Middle frontal gyrus (tissue), 1 donor: ENCODE data around the gene SNPH.
A peak's percentile ranks its signal among the peaks of the same experiment; 100 is the strongest.

Source experiments
- DNase-seq: peaks from one replicate; pipeline ENCODE4 v3.0.0-alpha.2; 2015; ENCODE audit warnings: low spot score; ENCODE audit errors: extremely low spot score

The SNPH gene

DNA sequence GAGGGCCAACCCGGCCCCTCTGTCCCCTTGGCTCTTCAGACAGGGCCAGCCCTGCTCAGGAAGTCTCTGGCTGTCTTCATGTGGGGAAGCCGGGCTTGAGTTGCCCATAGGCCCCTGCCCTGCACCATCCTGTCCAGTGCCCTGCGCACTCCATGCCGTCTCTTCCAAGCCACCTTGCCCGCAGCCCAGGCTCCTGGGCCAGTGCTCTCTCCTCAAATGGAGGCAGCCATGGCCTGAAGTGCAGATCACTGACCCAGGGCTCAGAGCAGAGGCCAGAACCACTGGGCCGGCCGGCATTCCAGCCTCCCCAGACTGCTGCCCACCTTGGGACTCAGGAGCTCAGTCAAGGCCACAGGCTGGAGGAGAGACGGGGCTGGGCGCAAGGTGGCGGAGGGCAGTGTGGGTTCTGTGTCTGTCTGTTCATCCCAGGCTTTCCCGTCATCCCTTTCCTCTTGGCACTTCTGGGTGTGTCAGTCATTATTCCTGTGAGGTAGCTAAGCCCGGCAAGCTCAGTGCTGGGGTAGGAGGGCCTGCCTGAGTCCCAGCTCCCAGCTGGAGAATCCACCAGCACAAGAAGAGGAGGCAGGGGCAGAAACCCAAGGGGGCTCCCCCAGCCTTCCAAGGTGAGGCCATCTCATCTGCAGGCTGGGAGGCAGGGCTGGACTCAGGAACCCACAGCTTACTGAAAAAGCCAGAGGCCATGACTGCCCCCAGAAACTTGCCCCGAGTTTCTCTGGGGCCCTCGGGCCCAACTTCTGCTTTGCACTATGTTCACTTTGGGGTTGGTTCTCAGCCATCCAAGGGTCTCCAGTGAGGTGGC, 40.4 kb downstream of the SNPH start:
- DNase-seq = no peak

DNA sequence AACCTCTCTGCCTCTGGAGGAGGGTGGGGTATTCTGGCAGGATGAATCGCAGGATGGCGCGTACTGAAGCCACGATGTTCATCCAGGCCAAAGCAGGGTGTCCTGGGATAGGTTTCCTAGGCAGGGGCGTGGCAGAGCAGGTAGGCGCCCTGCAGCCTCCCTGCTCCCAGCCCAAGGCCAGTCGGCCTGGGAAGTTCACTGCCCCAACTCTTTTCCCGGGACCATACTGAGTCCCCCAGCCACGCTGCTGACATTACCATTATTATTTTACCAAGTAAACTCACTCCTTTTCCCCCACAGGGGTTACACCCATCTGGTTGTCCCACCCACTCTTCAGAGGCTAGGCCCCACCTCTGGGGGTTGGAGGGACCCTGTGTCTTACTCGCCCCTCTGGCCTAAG, 41.1 kb downstream of the SNPH start:
- DNase-seq = no peak

DNA sequence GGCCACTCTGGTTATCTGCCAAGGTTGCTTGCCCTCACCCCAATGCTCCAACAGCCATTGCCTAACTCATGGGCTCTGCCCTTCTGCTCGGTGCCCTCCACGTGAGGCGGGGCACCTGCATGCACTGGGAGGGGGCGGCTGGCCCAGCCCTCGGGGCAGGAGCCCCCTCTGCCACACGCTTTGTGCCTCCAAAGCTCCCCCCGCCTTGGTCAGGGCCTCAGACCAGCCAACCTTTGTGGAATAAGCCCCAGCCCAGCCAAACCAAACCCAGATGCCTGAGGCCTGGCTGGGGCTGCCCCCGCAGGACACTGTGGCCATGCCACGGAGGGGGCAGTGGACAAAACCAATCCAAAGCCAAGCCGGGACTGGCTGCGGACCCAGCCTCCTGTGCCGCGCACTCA, 41.5 kb downstream of the SNPH start:
- no peak for DNase-seq

DNA sequence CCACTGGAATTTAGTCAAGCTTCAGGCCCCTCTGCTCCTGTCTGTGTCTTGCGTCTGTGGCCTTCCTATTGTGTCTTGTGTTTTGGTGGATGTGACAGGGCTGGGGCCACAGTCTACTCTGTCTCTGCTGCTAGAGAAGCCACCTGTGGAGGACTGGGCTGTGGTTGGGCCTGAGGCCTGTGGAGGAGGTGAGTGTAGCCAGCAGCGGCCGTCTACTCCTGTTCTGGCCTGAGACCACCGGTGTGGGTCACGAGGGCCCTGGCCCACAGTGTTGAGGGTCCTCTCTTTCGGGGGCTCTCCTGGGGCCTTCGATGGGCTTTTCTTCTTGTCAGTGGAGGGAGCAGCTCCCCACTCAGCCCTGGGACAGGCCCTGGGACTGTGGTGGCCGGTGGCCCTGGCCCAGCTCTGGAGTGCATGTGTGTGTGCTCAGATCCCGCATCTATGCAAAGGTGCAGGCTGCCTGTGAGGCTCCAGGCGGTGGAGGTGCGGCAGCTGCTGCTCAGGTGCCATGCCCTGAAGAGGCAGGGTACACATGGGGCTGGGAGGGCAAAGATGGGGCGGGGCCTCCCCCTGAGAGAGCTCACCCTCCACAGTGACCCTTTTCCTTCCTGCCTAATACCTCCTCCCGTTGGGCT, 42.1 kb downstream of the SNPH start:
- DNase-seq = no peak

DNA sequence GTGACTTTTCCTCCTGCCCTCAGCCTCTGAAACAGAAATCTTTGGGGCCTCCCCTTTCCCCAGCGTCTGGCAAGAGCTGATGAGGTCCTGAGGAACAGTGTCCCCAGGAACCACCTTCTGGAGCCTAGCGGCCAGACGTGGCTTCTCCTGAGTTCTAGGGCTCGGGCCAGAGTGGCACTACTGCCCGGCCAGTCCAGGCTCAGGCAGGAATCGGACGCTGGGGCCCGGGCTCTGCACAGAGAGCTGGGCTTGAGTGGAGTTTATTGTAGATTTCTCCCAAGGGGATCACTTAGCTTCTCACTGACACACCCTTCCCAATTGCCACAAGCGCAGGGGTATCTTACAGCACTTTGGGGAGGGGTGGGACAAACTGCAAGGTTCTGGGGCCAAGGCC, 42.6 kb downstream of the SNPH start:
- no peak for DNase-seq

DNA sequence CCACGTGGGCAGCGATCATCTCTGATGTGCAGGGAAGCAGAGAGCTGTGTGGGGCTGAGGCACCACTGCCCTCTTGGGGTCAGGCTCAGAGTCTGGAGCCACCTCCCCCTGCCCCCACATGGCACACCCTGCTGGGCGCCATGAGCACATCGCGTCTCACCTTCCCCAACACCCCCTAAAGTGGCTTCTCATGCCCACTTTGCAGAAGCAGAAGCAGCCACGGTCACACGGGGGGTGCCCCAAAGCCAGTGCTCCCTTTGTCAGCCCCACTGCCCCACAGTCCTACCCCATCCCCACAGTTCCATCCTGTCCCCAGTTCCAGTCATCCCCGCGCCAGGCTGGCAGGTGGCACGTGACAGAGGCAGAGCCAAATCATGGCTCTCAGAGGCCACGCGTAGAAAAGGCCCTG, 43.3 kb downstream of the SNPH start:
- no peak for DNase-seq

DNA sequence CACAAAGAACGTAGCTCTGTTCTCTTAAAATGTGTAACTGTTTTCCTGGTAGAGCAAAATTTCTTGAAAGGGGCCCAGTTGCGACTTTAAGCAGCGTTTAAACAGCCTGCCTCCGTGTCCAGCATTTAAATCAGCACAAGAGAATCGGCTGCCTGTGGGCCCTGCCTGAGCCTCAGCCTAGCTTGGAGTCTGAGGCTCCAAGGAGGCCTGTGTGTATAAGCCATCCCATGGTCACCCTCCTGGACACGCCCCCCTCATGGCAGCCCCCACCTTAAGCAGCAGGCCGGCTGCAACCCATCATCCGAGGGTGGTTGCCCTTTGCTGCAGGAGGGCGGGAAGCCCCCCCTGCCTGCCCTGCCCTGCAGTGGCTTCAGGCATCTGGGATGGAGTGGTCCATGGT, 44.0 kb downstream of the SNPH start:
- no peak for DNase-seq

DNA sequence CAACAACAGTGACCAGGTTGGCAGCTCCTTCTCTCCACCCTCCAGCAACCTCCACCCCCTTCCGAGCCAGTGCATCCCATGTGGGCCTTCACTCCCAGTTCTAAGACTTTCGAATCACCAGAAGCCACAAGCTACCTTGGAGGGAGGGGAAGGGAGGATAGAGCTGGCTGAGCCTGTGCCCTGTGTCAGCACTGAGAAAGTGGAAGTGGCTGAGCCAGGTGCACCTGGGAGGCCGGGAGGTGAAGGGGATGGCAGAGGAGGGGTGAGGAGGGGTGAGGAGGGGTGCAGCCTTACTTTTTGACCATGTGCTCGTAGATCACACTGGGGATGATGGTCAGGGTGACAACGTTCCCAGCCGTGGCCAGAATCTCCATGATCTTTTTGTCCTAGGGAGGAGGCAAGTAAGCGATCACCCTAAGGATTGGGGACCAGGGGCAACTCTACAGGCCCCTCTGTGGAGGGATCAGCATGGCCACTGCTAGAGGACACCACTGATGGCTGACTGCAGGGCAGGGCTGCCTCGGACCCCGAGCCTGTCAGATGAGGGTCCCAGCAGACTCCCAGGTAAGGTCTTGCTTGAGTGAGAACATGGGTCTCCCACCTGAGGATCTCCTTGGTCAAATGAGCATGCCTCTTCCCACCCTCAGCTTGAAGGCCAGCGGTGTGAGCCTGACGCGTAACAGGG, 44.6 kb downstream of the SNPH start:
- no peak for DNase-seq

DNA sequence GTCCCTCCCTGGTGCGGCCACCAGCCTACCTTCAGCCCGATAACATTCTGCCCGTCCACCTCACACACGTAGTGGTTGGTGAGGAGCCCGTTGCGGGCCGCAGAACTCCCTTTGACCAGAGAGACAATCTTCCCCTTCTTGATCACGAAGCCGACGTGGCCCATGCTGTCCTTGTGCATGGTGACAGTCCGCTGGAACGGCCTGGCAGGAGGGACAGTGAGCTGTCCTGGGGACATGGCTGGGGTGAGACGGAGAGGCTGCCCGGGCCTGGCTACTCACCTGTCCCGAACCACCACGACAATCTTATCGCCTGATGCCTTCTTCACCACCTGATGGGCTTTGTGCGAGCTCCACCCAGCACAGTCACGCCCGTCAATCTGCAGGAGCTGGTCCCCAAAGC, 46.2 kb downstream of the SNPH start:
- DNase-seq = no peak

DNA sequence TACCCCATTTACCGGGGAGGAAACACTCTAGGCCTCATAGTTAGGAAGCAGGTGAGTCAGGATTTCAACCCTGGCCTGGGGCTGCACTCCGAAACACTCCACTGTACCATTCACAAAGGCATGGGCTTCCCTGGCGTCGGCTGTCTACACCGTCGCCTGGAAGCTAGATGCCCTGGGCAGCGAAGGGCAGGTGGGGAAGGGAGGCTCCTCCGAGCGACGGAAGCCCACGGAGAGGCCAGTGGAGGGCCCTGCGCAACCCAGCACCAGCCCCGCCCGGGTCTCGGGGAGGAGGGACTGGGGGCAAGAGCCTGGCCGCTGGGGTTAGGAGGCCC, 46.8 kb downstream of the SNPH start:
- DNase-seq = no peak

DNA sequence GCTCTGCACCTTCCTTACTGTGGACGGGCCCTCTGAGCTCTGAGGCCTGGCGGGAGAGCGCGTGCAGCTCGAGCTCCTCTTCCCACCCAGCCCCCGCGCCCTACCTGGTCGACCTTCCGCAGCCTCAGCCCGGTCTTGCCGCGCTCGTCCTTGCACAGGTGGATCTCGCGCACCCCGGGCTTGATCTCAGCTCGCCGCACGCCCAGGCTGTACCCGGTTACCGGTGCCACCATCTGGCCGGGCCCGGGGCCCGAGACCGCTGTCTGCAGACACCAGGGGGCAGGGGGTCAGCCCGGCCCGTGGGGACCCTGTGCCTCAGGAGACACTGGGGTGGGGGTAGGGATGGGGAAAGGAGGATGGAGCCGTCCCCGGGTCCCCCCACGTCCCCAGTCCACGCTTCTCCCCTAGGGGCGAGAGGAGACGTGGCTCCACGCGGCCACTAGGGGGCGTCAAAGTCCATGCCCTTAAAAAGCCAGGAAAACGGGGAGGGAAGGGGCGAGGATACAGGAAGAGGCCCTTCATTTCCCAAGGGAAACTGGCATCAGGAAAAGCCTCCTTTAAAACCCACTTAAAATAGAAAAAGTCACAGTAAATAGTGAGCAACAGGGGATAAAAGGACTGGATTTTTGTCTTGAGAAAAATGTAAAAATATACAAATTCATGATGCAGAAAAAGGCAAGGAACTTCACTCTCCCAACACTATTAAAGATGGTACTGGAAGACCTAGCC, 47.3 kb downstream of the SNPH start:
- DNase-seq = peak; percentile 44

DNA sequence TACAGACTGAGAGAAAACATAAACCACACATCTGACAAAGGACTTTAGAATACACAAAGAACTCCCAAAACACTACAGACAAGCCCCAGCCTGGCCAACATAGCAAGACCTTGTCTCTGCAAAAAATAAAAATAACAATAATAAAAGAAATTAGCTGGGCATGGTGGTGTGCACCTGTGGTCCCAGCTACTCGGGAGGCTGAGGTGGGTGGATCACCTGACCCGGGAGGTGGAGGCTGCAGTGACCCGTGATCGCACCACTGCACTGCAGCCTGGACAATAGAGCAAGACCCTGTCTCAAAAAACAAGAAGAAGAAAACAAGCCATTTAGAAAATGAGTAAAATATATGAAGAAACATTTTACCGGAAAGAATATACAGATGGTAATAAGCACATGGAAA, 49.7 kb downstream of the SNPH start:
- no peak for DNase-seq

DNA sequence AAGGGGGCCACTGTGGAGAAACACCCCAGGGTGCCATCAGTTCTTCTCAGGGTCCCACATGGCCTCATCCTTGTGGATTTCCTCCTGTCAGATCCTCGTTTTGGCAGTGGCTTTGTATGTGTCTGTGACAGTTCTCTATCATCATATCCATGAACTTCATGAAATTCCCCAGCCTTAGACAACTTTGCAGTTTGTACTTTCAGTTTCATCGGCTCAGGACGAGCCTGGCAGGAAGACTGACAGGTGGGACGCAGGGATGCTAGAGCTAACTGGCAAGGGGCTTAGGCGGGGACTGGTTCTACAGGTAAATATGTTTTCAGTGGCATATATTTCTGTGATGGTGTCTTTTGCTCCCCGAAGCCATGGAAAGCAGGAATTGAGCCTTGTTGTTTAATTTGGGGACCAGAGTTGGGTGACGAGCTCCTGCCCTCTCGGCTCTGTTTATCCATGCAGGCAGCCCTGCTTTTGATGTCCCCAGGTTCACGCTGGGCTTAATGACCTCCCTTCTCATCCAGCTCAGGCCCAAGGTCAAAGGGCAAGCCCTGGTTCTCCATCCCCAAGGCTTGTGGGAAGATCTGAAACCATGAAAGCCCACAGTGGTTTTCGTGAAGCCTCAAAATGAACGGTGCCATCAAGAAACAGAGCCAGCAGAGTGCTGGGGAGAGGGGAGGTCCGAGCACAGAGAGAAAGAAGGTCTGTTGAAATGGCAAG, 51.6 kb downstream of the SNPH start:
- DNase-seq = no peak

DNA sequence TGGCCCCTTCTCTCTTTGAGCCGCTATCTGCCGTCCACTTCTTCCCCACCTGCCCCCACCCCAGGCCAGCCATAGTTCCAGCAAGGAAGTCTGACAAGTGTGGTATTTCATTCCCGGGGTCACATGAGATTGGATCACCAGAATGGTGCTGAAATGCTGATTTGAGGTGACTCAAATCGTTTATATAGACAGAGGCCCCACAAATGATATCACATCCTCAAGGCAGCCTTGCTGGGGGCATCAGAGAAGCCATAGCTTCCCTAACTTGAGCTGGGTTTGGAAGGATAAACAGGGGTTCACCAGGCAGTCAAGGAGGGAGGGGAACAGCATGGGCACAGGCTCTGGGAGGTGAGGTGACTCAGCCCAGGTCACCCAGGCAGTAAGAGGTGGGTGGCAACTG, 53.0 kb downstream of the SNPH start:
- DNase-seq = no peak

DNA sequence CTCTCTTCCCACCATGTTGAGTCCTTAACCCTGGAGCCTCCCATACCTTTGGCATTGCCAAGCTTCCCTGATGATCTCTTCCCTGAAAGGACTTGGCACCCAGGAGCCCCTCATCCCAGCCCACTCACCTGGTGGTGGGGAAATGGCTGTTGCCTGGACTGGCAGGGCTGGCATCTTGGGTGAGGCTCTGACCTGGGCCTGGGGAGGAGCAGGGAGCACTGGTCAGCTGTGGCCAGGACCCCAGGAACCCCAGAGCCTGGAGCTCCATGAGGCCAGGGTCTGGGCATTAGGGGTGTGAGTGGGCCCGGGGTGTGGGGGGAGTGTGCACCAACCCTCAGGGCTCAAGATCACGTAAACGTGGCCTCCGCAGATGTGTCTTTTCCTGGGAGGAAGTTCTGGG, 53.4 kb downstream of the SNPH start:
- DNase-seq = no peak

DNA sequence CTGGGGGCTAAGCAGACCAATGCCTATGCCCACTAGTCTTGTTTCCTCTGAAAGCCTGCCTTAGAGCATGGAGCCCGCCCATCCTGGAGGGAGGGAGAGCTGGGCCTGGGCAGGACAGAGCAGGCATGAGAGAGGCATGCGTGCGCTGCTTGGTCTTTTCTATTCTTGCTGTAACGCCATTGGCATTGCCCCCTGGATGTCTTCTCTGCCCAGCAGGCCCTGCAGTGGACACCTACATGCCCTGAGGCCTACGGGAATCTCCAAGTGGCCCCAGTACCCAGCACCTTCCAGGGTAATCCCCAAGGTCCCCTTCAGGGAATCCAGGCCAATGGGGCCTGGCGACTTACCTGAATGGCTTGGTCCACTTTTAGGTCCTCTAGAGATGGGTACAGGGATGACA, 53.9 kb downstream of the SNPH start:
- no peak for DNase-seq

DNA sequence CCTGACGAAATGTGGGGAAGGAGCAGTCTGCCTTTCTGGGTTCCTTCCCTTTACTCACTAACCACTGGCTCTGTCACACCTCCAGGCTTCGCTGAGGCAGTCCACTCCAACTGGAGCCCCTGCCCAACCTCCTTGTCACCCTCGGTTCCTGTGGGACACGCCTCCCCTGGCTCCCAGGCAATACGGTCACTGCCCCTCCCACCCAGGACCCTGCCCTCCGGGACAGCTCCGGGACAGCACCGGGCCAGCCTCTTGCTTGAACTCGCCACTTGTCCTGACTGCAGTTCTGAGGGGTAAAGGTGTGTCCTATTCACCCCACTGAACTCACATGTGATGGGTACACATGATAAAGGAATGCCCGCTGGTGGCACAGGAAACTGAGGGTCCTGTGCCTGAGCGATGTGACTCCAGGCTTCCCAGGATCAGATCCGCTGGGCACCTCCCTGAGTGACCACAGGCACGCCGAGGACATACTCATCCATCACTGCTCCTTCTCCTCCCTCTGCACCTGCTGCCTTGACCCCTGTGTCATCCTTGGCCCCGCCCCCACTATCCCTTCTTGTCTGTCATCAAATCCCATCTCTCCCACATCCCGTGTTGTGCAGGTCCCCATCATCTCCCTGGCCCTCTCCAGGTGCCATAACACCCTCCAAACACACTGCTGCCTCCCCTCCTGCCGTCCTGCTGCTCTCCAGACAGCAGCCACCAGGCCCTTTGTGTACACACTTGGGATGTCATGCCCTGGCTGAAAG, 55.0 kb downstream of the SNPH start:
- DNase-seq = no peak

DNA sequence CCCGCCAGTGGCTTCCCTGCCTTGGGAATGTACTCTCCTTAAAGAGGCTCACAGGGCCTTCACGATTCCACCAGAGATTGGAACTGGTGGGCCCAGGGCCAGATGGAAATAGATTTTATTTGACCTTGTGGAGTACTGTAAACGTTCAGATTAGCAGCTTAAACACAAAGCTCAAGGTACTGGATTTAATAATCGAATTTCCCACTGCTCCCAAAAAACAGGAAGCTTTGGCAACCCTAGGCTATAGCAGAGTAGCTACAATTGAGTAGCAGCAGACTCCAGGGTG, 55.5 kb downstream of the SNPH start:
- DNase-seq = no peak

DNA sequence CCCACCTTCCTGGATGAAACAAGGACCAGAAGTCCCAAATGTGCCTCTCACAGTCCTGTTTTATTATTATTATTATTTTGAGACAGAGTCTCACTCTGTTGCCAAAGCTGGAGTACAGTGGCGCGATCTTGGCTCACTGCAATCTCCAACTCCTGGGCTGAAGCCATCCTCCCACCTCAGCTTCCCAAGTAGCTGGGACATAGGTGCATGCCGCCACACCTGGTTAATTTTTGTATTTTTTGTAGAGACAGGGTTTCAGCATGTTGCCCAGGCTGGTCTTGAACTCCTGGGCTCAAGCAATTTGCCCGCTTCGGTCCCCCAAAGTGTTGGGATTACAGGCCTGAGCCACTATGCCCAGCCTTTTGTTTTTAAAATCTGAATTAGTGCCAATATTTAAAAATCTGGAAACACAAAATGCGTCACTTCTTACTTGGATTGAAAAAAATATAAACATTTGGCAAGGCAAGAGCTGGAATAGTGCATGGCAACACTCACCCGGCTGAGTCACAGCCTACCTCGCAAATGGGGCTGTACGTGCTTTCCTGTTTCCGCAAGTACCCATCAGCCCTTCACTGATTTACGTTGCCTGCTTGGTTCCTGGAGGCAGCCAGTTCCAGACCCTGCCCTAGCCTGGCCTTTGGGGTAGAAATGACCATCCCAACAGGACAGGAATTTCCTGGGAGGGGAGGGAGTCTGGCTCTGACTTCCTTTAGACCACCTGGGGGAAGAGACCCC, 56.6 kb downstream of the SNPH start:
- no peak for DNase-seq

DNA sequence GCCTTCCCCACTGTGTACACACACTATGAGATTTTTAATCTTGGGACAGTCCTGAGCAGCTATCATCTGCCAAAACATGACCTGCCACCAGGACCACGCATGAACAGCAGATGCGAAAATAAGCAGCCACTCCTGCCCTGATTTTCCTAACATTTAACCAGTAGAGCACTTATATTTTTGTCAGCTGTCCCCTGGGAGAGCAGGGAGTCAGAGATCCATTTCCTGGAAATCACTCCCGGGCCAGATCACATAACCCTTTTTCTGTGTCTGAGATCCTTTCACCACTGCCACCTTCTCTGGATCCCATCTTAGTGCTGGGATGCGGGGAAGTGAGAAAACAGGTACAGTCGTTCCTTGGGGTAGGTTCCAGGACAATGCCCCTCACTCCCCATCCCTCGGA, 57.2 kb downstream of the SNPH start:
- no peak for DNase-seq
